ENCODE measurements around the gene NPAT.

- TF ChIP-seq CTCF (IDR thresholded peaks at IDR 0.05 in 4 of 5, conservative IDR thresholded peaks at IDR 0.05 in 1 of 5), result no peak
- no peak for TF ChIP-seq POLR2A (IDR thresholded peaks at IDR 0.05)
Measured at GRCh38 chr11:108235192-108235591, 12.8 kb upstream of the NPAT start.
